Tibial artery (tissue), 4 donors: ENCODE data around the gene POU2F1.

Source experiments
- DNase-seq, 2 donors: peaks; one replicate each; pipeline ENCODE4 v3.0.0-alpha.2; 2019
- H3K27ac ChIP-seq, 2 donors: fragments of 200-600 bp; sonication (generic) in 1 of 2; 1 replicate in 1 of 2; 2 replicates in 1 of 2; pipeline ENCODE4 v1.5.1; 2018 to 2019; ENCODE audit warnings: mild to moderate bottlenecking in 1 of 2
- H3K27me3 ChIP-seq, 2 donors: fragments of 200-600 bp; sonication (generic) in 1 of 2; one replicate each; pipeline versions ENCODE4 v1.5.1 to v1.6.0; 2016 to 2019
- H3K36me3 ChIP-seq, 3 donors: fragments of 200-600 bp; sonication (generic) in 2 of 3; one replicate each; pipeline ENCODE4 v1.5.1; 2016 to 2019; ENCODE audit warnings: mild to moderate bottlenecking in 2 of 3
- H3K4me1 ChIP-seq, 4 donors: fragments of 200-600 bp; sonication (generic) in 2 of 4; 1 replicate in 3 of 4; 2 replicates in 1 of 4; pipeline ENCODE4 v1.5.1; 2016 to 2019
- H3K4me3 ChIP-seq, 2 donors: fragments of 200-600 bp; sonication (generic) in 1 of 2; 1 replicate in 1 of 2; 2 replicates in 1 of 2; pipeline ENCODE4 v1.5.1; 2018 to 2019; ENCODE audit warnings: mild to moderate bottlenecking in 2 of 2
- H3K9me3 ChIP-seq, 3 donors: fragments of 200-600 bp; sonication (generic) in 1 of 3; one replicate each; pipeline ENCODE4 v1.5.1; 2016 to 2019
- CTCF ChIP-seq, 2 experiments: fragments of 200-600 bp in 1 of 2; fragments of 450-650 bp in 1 of 2; IDR thresholded peaks; one replicate each; pipeline ENCODE4 v1.5.1; 2017 to 2019; ENCODE audit warnings: antibody characterized with exemption in 2 of 2, mild to moderate bottlenecking in 1 of 2, moderate library complexity in 1 of 2
- intact Hi-C: fragments of 100-400 bp; cut with DNase I; formaldehyde crosslinking; loops from one replicate; pipeline ENCODE4 v1.15.0; 2023; ENCODE audit warnings: low total_unique reads

Gene POU2F1

GRCh38 chr1:167442854-167443565, 222.3 kb downstream of the POU2F1 start:
- intact Hi-C loops, result loop anchor here (2.0 to 10.0 kb wide), 3 partner anchors 92 to 378 kb away; no protein-coding TSS in a partner anchor
- DNase-seq, result no peak
- no peak for TF ChIP-seq CTCF (IDR thresholded peaks at IDR 0.05)
- H3K27ac ChIP-seq, result no peak overlapping the region
- H3K4me1 ChIP-seq, result peaks cover 0 to 11% (median 9%) of the 10 kb centered on the region in 4 donors
- no peak overlapping the region for H3K4me3 ChIP-seq
- peaks cover 0 to 14% of the 10 kb centered on the region in 2 donors for H3K27me3 ChIP-seq
- H3K36me3 ChIP-seq, result no peaks in the 10 kb centered on the region
- no peaks in the 10 kb centered on the region for H3K9me3 ChIP-seq

DNA sequence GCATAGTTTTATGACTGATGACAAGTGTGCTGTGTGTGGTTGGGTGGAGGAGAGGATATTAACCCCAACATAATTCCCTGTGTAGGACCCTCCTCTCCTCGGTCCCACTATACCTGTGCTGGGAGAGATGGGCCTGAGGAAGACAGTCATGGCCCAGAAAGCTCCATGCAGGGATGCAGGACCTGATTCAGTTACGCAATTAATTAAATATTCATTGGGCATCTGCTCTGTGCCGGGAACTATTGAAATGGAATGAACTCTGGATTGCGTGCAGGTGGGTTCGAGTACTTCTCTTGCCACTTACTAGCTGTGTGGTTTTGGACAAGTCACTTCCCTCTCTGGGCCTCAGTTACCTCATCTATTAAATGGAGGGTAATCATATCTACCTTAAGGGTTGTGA, 223.1 kb downstream of the POU2F1 start:
- Histone ChIP-seq H3K4me3 (no peak overlapping the region), H3K4me1 (peaks cover 0 to 11% (median 9%) of the 10 kb centered on the region in 4 donors), H3K36me3 (no peaks in the 10 kb centered on the region), H3K27me3 (peaks cover 0 to 7% of the 10 kb centered on the region in 2 donors), H3K9me3 (no peaks in the 10 kb centered on the region), H3K27ac (no peak overlapping the region)
- intact Hi-C loops, result loop anchor here (2.0 to 10.0 kb wide), 3 partner anchors 91 to 379 kb away; no protein-coding TSS in a partner anchor
- no peak for DNase-seq
- no peak for TF ChIP-seq CTCF (IDR thresholded peaks at IDR 0.05)

DNA sequence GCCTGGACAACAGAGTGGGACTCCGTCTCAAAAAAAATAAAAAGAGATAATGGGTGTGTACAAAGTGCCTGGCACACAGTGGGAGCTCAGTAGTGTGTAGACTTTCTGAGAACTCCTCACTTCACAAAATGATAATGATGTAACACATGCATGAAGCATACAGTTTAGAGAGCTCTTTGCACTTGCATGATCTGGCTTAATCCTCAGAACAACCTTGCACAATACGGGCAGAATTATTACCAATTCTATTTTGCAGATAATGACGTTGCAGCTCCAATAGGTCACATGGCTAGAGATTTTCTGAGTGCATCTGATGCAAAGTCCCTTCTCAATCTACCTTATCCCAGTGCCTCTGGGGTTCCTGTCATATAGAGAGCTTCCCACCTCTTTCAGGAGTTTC, 226.3 kb downstream of the POU2F1 start:
- Histone ChIP-seq H3K36me3 (no peaks in the 10 kb centered on the region), H3K4me1 (no peaks in the 10 kb centered on the region), H3K27ac (no peak overlapping the region), H3K27me3 (no peaks in the 10 kb centered on the region), H3K9me3 (no peaks in the 10 kb centered on the region), H3K4me3 (no peak overlapping the region)
- TF ChIP-seq CTCF (IDR thresholded peaks at IDR 0.05), result no peak
- intact Hi-C loops, result loop anchor here (10.0 kb wide), 1 partner anchor 88 kb away; no protein-coding TSS in a partner anchor
- no peak for DNase-seq

GRCh38 chr1:167447521-167448136, 226.9 kb downstream of the POU2F1 start:
- intact Hi-C loops, result loop anchor here (10.0 kb wide), 1 partner anchor 87 kb away; no protein-coding TSS in a partner anchor
- TF ChIP-seq CTCF (IDR thresholded peaks at IDR 0.05), result no peak

GRCh38 chr1:167450843-167451242, 230.2 kb downstream of the POU2F1 start:
- no peak for TF ChIP-seq CTCF (IDR thresholded peaks at IDR 0.05)
- Histone ChIP-seq H3K9me3 (no peaks in the 10 kb centered on the region), H3K36me3 (no peaks in the 10 kb centered on the region), H3K27ac (no peak overlapping the region), H3K27me3 (no peaks in the 10 kb centered on the region), H3K4me1 (peaks cover 0 to 8% (median 3%) of the 10 kb centered on the region in 4 donors), H3K4me3 (no peak overlapping the region)
- no peak for DNase-seq
- intact Hi-C loops, result no loop called here

More at GRCh38 chr1:167447521-167448136, 226.9 kb downstream of the POU2F1 start:
- no peak overlapping the region for H3K27ac ChIP-seq
- no peaks in the 10 kb centered on the region for H3K27me3 ChIP-seq
- no peak overlapping the region for H3K4me3 ChIP-seq
- H3K36me3 ChIP-seq, result no peaks in the 10 kb centered on the region
- no peaks in the 10 kb centered on the region for H3K9me3 ChIP-seq
- DNase-seq, result peak in 1 of 2 donors; percentile 38
- H3K4me1 ChIP-seq, result no peaks in the 10 kb centered on the region
